ENCODE measurements around the gene FBXL7.

Gene FBXL7

GRCh38 chr5:15914638-15915037 is 414.7 kb downstream of the FBXL7 start:
- no peak for DNase-seq

- no peak for DNase-seq
Observed at GRCh38 chr5:15926586-15926985, 426.6 kb downstream of the FBXL7 start.

GRCh38 chr5:15927710-15928380 is 427.9 kb downstream of the FBXL7 start:
- no peak for DNase-seq

- no peak for DNase-seq
Observed at GRCh38 chr5:15929611-15930263, 429.8 kb downstream of the FBXL7 start.

- no peak for DNase-seq
Observed at GRCh38 chr5:15932066-15932465, 432.1 kb downstream of the FBXL7 start.

- no peak for DNase-seq
Observed at GRCh38 chr5:15933259-15934207, 433.6 kb downstream of the FBXL7 start.

GRCh38 chr5:15936505-15937245 is 436.7 kb downstream of the FBXL7 start:
- DNase-seq = no peak

GRCh38 chr5:15937708-15938107 is 437.7 kb downstream of the FBXL7 start:
- no peak for DNase-seq

- DNase-seq = no peak
Observed at GRCh38 chr5:15938186-15938585, 438.2 kb downstream of the FBXL7 start.

- DNase-seq = no peak
Observed at GRCh38 chr5:15938961-15939360, 439.0 kb downstream of the FBXL7 start.

GRCh38 chr5:15940905-15941304 is 440.9 kb downstream of the FBXL7 start:
- DNase-seq = no peak

GRCh38 chr5:15943487-15943886 is 443.5 kb downstream of the FBXL7 start:
- DNase-seq = no peak

- DNase-seq = no peak
Observed at GRCh38 chr5:15946026-15946425, 446.0 kb downstream of the FBXL7 start.

GRCh38 chr5:15948190-15948589 is 448.2 kb downstream of the FBXL7 start:
- DNase-seq = no peak

- DNase-seq = no peak
Observed at GRCh38 chr5:15951126-15951525, 451.1 kb downstream of the FBXL7 start.

GRCh38 chr5:15951550-15951949 is 451.6 kb downstream of the FBXL7 start:
- no peak for DNase-seq

GRCh38 chr5:15956622-15957021 is 456.6 kb downstream of the FBXL7 start:
- DNase-seq = no peak

GRCh38 chr5:15957124-15957523 is 457.1 kb downstream of the FBXL7 start:
- DNase-seq = no peak

GRCh38 chr5:15959370-15960164 is 459.6 kb downstream of the FBXL7 start:
- DNase-seq = no peak

- no peak for DNase-seq
Observed at GRCh38 chr5:15966066-15966640, 466.2 kb downstream of the FBXL7 start.

- DNase-seq = no peak
Observed at GRCh38 chr5:15966651-15967050, 466.7 kb downstream of the FBXL7 start.

GRCh38 chr5:15968993-15969392 is 469.0 kb downstream of the FBXL7 start:
- no peak for DNase-seq

All from hematopoietic multipotent progenitor cell treated with erythropoietin and hydrocortisone succinate and interleukin-3 and kit ligand, for 8 days (in vitro differentiated cells).